Measurements from ENCODE around the gene CSTPP1. TPM values are rescaled to one million over a fixed set of nuclear protein-coding genes. Genes with fewer than 3 reads are reported as not detected.

Gene CSTPP1
- total and polyA plus RNA-seq, 2 donors (not counting 1 experiment from before 2014, with no cell fraction given), result 11.5 to 29.0 TPM

- H3K27ac Mint-ChIP-seq, result peak overlapping the region; percentile 100
- H3K36me3 ChIP-seq (replicated peaks in 1 of 2; ENCODE audit: control extremely low read depth in 1 of 2, control insufficient read depth in 1 of 2, extremely low read depth in 1 of 2, insufficient read depth in 2 of 2, low read length in 1 of 2), result peaks cover 0 to 30% of the 10 kb centered on the region in 2 experiments
- H3K9me3 Mint-ChIP-seq (ENCODE audit: insufficient read depth), result no peaks in the 10 kb centered on the region
- POLR2A ChIA-PET, result interaction anchor here (0.9 to 3.3 kb wide), 2 partner anchors 37 to 93 kb away, joined by 4 to 14 read pairs; partner anchors contain the start of gene DDB2
- CTCF ChIA-PET, result interaction anchor here (0.6 to 5.0 kb wide), 12 partner anchors 10 to 676 kb away, joined by 3 to 37 read pairs (median 7); partner anchors contain the start of genes ACP2, DDB2 and PACSIN3
- TF ChIP-seq, protein P1, sequence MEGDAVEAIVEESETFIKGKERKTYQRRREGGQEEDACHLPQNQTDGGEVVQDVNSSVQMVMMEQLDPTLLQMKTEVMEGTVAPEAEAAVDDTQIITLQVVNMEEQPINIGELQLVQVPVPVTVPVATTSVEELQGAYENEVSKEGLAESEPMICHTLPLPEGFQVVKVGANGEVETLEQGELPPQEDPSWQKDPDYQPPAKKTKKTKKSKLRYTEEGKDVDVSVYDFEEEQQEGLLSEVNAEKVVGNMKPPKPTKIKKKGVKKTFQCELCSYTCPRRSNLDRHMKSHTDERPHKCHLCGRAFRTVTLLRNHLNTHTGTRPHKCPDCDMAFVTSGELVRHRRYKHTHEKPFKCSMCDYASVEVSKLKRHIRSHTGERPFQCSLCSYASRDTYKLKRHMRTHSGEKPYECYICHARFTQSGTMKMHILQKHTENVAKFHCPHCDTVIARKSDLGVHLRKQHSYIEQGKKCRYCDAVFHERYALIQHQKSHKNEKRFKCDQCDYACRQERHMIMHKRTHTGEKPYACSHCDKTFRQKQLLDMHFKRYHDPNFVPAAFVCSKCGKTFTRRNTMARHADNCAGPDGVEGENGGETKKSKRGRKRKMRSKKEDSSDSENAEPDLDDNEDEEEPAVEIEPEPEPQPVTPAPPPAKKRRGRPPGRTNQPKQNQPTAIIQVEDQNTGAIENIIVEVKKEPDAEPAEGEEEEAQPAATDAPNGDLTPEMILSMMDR (IDR thresholded peaks at IDR 0.05), result peak; percentile 83
- TF ChIP-seq EZH2 (IDR thresholded peaks at IDR 0.05; ENCODE audit: borderline replicate concordance, insufficient read depth, low read depth, low read length, poor library complexity, severe bottlenecking), result no peak
- H3K9me3 ChIP-seq (ENCODE audit: control extremely low read depth in 1 of 3, control insufficient read depth in 2 of 3, insufficient read depth in 1 of 3, low read length in 2 of 3), result no peaks in the 10 kb centered on the region
- ATAC-seq (ENCODE audit: low read depth) (peak; percentile 57), DNase-seq (peak; percentile 89)
- peak overlapping the region; percentile 75 to 98 (median 91) for H3K4me3 ChIP-seq (ENCODE audit: control extremely low read depth in 1 of 5, extremely low read depth in 1 of 5, insufficient read depth in 1 of 5, low read depth in 2 of 5, low read length in 4 of 5)
- H3K79me2 ChIP-seq (ENCODE audit: control insufficient read depth, insufficient read depth, low read length), result peaks cover 48% of the 10 kb centered on the region
- peak overlapping the region; percentile 84 for H3K4me2 ChIP-seq (replicated peaks; ENCODE audit: low read depth, low read length, poor library complexity, severe bottlenecking)
- peaks cover 17 to 28% of the 10 kb centered on the region in 2 donors for H3K4me1 ChIP-seq (ENCODE audit: control insufficient read depth in 2 of 2, insufficient read depth in 2 of 2, low read length in 2 of 2)
- peaks cover 36% of the 10 kb centered on the region for H4K20me1 ChIP-seq (ENCODE audit: control insufficient read depth, insufficient read depth, low read length, poor library complexity, severe bottlenecking)
- H3K27me3 Mint-ChIP-seq, result no peaks in the 10 kb centered on the region
- peak overlapping the region; percentile 92 for H3K27ac ChIP-seq (ENCODE audit: low read length in 2 of 2)
- peaks cover 33% of the 10 kb centered on the region for H3K4me1 Mint-ChIP-seq
- peak overlapping the region; percentile 93 for H2AFZ ChIP-seq (ENCODE audit: insufficient read depth, low read depth, low read length, poor library complexity, severe bottlenecking)
- peak overlapping the region; percentile 100 for H3K4me3 Mint-ChIP-seq
- 5% methylated on average over 18 of the region's 21 CpGs for WGBS (ENCODE audit: insufficient coverage)
- no peaks in the 10 kb centered on the region for H3K27me3 ChIP-seq (replicated peaks in 1 of 4; ENCODE audit: control extremely low read depth in 1 of 4, control insufficient read depth in 3 of 4, insufficient read depth in 4 of 4, low read length in 3 of 4)
- intact Hi-C loops (cut with micrococcal nuclease), result loop anchor here (1.0 to 5.0 kb wide), 13 partner anchors 9 to 775 kb away; partner anchors contain the start of genes ARHGAP1, DDB2, FNBP4 and MTCH2
- H3K9ac ChIP-seq (ENCODE audit: low read length), result peak overlapping the region; percentile 92
Measured at GRCh38 chr11:47177229-47177845, 240.8 kb downstream of the CSTPP1 start.

- H3K4me3 ChIP-seq (ENCODE audit: control extremely low read depth in 1 of 5, extremely low read depth in 1 of 5, insufficient read depth in 1 of 5, low read depth in 2 of 5, low read length in 4 of 5), result peak overlapping the region in 2 of 5 experiments; percentile 83 to 91
- H3K4me1 Mint-ChIP-seq, result peaks cover 31% of the 10 kb centered on the region
- DNase-seq, result no peak
- peaks cover 0 to 25% of the 10 kb centered on the region in 2 experiments for H3K36me3 ChIP-seq (replicated peaks in 1 of 2; ENCODE audit: control extremely low read depth in 1 of 2, control insufficient read depth in 1 of 2, extremely low read depth in 1 of 2, insufficient read depth in 2 of 2, low read length in 1 of 2)
- H3K9me3 ChIP-seq (ENCODE audit: control extremely low read depth in 1 of 3, control insufficient read depth in 2 of 3, insufficient read depth in 1 of 3, low read length in 2 of 3), result no peaks in the 10 kb centered on the region
- H3K27me3 Mint-ChIP-seq, result no peaks in the 10 kb centered on the region
- H3K27me3 ChIP-seq (replicated peaks in 1 of 4; ENCODE audit: control extremely low read depth in 1 of 4, control insufficient read depth in 3 of 4, insufficient read depth in 4 of 4, low read length in 3 of 4), result no peaks in the 10 kb centered on the region
- H3K4me2 ChIP-seq (replicated peaks; ENCODE audit: low read depth, low read length, poor library complexity, severe bottlenecking), result peak overlapping the region; percentile 84
- H3K9me3 Mint-ChIP-seq (ENCODE audit: insufficient read depth), result no peaks in the 10 kb centered on the region
- H3K79me2 ChIP-seq (ENCODE audit: control insufficient read depth, insufficient read depth, low read length), result peaks cover 42% of the 10 kb centered on the region
- ChIA-PET CTCF (interaction anchor here (0.6 to 5.0 kb wide), 13 partner anchors 9 to 675 kb away, joined by 3 to 37 read pairs (median 7); partner anchors contain the start of genes ACP2, DDB2 and PACSIN3), POLR2A (interaction anchor here (0.9 to 3.3 kb wide), 2 partner anchors 37 to 93 kb away, joined by 4 to 14 read pairs; partner anchors contain the start of gene DDB2)
- H3K4me3 Mint-ChIP-seq, result peak overlapping the region; percentile 100
- WGBS (ENCODE audit: insufficient coverage), result 76% methylated on average over 5 of the region's 6 CpGs
- peaks cover 17 to 28% of the 10 kb centered on the region in 2 donors for H3K4me1 ChIP-seq (ENCODE audit: control insufficient read depth in 2 of 2, insufficient read depth in 2 of 2, low read length in 2 of 2)
- H3K27ac Mint-ChIP-seq, result peak overlapping the region; percentile 100
- peaks cover 31% of the 10 kb centered on the region for H4K20me1 ChIP-seq (ENCODE audit: control insufficient read depth, insufficient read depth, low read length, poor library complexity, severe bottlenecking)
- TF ChIP-seq, protein P1 (IDR thresholded peaks at IDR 0.05), result no peak
- no peak for TF ChIP-seq EZH2 (IDR thresholded peaks at IDR 0.05; ENCODE audit: borderline replicate concordance, insufficient read depth, low read depth, low read length, poor library complexity, severe bottlenecking)
- ATAC-seq (ENCODE audit: low read depth), result no peak
- peak overlapping the region; percentile 92 for H3K27ac ChIP-seq (ENCODE audit: low read length in 2 of 2)
- H2AFZ ChIP-seq (ENCODE audit: insufficient read depth, low read depth, low read length, poor library complexity, severe bottlenecking), result peak overlapping the region; percentile 93
- peak overlapping the region; percentile 92 for H3K9ac ChIP-seq (ENCODE audit: low read length)
- intact Hi-C loops (cut with micrococcal nuclease), result loop anchor here (1.0 to 5.0 kb wide), 13 partner anchors 8 to 774 kb away; partner anchors contain the start of genes ARHGAP1, DDB2, FNBP4 and MTCH2
Measured at GRCh38 chr11:47177846-47178245, 241.3 kb downstream of the CSTPP1 start.
